NCI-H187 (cell line): ENCODE data around the gene SELENOO.

ENCODE experiments used
- DNase-seq, 2 experiments: peaks; one replicate each; lab custom pipeline; 2025; lab: John Stamatoyannopoulos, UW

The SELENOO gene

GRCh38 chr22:50216684-50217520, 16.1 kb downstream of the SELENOO start:
- DNase-seq, result no peak

- DNase-seq, result no peak
Observed at GRCh38 chr22:50217543-50218152, 16.8 kb downstream of the SELENOO start.

DNA sequence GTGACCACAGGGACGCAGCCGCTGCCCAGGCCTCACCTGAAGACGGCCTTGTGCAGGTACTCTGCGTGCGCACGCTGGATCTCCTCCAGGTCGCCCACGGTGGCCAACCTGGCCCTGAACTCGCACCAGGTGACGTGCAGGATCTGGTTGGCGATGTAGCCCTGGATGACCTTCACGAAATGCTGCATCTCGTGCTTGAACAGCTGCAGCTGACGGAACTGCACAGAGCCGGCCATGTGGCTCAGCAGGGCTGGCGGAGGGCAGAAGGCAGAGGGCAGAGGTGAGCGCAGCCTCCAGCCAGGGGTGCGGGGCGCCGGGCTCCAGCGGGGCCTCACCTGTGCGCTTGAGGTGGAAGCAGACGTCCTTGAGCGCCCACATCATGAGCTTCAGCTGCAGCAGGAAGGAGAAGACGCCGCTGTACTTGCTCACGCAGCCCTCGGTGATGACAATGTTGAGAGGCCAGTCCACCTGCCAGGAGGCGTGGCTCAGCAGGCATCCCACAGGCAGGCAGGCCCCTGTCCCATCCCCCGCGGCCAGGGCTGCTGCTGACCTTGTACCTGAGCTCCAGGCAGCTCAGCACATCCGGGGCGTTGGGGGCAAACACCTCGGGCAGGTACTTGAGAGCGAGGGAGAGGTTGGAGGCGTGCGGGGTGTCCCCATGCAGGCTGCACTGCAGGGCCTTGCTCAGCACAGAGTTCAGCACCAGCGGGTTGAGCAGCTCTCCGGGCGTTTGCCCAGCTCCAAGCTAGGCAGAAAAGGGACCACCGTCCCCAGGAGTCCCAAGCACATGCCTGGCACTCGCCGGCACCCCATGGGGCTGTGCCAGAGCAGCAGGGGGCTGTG, 17.6 kb downstream of the SELENOO start:
- DNase-seq, result no peak

GRCh38 chr22:50218996-50219727, 18.4 kb downstream of the SELENOO start:
- no peak for DNase-seq

GRCh38 chr22:50219800-50220602, 19.2 kb downstream of the SELENOO start:
- DNase-seq, result no peak

DNA sequence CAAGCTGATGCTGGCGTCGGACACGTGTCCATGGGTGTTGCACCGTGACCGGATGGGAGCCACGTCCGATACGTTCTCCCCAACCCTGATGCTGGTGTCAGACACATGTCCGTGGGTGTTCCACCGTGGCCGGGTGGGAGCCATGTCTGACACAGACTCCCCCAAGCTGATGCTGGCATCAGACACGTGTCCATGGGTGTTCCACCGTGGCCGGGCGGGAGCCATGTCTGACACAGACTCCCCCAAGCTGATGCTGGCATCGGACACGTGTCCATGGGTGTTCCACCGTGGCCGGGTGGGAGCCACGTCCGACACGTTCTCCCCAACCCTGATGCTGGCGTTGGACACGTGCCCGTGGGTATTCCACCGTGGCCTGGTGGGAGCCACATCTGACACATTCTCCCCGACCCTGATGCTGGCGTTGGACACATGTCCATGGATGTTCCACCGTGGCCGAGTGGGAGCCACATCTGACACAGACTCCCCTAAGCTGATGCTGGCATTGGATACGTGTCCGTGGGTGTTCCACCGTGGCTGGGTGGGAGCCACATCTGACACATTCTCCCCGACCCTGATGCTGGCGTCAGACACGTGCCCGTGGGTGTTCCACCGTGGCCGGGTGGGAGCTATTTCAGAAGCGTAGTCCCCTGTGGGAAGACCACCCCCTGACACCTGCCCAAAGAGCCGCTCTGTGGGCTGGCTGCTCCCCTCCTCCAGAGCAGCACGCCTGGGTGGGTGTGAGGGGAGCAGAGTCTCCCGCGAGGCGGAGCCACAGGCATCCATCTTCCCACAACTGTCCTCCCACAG, 20.0 kb downstream of the SELENOO start:
- DNase-seq, result no peak

DNA sequence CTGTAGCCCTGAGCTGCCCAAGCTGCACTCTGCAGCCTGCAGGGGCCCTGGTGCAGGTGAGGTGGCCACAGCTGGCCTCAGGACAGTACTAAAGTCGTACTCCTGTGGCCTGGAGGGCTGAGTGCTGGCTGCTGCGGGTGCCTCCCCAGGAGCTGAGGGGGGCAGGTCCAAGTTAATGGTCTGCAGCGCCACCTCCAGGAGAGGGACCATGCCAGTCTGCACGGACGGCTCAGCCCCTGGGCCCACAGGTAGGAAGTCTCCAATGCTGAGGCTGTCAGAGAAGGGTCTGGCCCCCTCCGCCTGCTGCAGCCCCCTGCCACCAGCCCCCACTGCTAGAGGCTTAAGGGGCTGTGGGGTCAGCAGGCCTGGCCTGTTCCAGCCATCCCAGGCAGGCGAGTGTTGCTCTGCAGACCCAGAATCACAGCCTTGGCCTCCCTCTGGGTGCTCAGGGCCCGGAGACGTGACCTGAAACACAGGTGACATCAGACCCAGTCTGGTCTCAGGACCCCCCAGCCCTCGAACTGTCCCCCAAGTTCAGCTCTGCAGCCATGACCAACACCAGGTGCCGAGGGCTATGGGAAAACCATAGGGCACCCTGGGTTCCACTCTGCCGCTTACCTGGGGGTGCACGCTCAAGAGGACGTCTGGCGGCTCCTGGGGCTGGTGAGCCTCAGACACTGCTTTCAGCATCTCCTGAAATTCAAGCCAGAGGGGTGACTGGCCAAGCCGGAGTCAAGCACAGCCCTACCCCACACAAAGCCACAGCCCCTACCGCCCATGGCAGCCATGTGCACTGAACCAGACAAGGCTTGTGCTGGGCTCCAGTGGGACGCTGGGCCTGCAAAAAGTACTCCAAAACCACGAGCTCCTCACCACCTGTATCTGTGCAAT, 20.8 kb downstream of the SELENOO start:
- DNase-seq, result no peak

DNA sequence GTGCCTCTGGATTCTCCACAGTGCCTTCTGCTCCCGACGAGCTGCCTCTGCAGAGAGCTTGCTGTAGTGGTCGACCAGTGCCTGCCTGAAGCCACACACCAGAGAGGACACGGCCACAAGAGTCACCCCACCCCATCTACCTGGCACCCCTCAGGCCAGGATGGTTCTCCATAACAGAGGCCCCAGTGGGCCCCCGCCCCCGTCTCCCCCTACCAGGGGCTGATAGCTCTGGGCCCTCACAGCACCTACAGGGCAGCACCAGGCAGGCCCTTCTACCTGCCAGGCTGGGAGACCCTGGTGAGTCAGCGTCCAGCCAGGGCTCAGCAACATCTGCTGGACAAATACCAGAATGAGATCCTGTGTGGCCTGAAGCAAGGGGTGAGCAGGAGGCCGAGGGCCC, 21.7 kb downstream of the SELENOO start:
- DNase-seq, result no peak

DNA sequence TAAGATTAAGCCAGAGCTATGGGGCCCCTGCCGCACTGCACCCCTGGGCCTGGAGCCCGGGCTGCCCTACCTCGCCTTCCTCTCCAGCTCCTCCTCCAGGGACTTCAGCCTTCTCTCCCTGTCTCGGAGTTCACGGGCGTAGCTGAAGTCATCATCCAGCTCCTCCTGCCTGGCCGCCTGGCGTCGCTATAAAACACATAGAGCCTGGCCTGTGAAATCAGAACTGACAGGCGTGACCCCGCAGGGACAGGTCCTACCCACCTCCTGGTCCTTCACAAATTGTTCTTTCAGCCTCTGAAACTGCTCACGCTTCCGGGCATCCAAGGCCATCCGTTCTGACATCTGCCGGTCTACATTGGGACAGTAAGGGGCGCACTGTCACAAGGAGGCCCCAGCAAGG, 23.3 kb downstream of the SELENOO start:
- no peak for DNase-seq

- DNase-seq, result no peak
Observed at GRCh38 chr22:50225200-50225969, 24.6 kb downstream of the SELENOO start.

DNA sequence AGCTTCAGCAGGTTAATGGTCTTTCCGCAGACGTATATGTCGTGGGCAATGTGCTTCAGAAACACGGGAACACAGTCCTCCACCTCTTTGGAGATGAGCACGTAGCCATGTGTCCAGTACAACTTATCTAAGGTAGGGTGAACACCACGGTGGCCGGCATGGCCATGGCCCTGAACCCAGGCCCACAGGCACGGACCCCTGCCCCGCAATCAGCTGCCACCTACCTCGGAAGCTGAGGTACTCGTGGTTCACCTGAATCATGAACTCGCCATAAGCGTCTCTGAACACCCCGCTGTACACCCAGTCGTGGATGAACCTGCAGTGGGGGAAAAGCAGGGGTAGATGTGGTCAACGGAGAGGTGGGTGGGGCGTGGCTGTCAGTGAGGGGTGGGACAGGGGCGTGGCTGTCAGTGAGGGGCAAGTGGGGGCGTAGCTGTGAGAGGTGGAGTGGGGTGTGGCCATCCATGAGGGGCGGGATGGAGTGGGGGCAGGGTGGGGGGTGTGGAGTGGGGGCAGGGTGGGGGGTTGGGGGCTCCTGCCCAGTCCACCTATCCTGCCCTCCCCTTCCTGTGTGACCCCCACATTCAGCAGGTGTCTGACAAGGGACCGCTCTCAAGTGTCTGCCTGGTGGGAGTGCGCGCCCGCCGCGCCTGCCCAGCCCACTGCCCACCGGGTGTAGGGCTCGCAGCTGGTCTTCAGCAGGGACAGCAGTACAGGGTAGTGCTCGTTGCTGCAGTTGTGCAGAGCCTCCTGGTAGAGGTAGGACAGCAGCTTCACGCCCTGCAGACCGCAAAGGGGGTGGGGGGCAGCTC, 25.5 kb downstream of the SELENOO start:
- DNase-seq, result no peak

- no peak for DNase-seq
Observed at GRCh38 chr22:50226875-50227165, 26.0 kb downstream of the SELENOO start.

DNA sequence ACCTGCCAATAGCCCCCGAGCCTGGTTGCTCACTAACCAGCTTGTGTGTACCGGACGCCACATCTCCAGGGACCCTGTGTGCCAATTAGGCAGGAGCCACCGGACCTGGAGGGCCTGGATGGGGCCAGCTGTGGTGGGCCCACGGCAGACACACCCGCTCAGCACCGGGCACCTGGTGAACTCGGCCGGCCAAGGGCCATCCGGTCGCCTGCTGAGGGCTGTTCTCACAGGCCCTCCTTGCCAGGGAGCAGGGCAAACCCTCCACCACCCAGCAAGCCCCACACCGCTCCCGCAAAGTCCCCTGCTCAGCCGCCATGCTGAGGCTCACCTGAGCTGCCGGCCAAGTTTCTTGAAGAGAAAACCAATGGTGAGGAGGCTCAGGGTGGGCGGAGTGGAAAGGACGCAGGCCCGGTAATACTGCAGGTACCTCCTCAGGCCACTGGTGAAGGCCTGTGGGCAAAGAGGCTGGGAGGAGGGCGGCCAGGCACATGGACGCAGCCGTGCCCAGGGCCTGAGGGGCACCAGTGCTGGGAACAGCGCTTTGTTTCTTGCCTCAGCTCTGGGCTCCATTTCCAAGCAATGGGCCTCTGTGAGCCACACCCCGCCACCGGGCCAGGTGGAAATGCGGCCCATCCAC, 26.9 kb downstream of the SELENOO start:
- no peak for DNase-seq

GRCh38 chr22:50228366-50228765, 27.6 kb downstream of the SELENOO start:
- no peak for DNase-seq

GRCh38 chr22:50229370-50229769, 28.6 kb downstream of the SELENOO start:
- DNase-seq, result no peak

GRCh38 chr22:50232481-50233151, 31.8 kb downstream of the SELENOO start:
- DNase-seq, result no peak

- DNase-seq, result no peak
Observed at GRCh38 chr22:50233223-50233622, 32.4 kb downstream of the SELENOO start.
